BJ (cell line): ENCODE measurements around the gene CSF2. TPM values are rescaled to one million over a fixed set of nuclear protein-coding genes. Genes with fewer than 3 reads are reported as not detected.

ENCODE experiments used
- CTCF ChIA-PET: fragments of 350-600 bp; formaldehyde crosslinking; extraction: SDS; loops from one replicate; lab custom pipeline; 2021; ENCODE audit warnings: antibody characterized with exemption, inconsistent platforms; lab: Yijun Ruan, JAX
- POLR2A ChIA-PET: fragments of 300-600 bp; sonication (Branson Sonifier 250); formaldehyde crosslinking; extraction: SDS; loops from one replicate; lab custom pipeline; 2021; ENCODE audit warnings: antibody characterized with exemption; lab: Charles Lee
- DNase-seq: peaks from one replicate; pipeline ENCODE4 v3.0.0-alpha.2; 2011; ENCODE audit warnings: low read depth
- H3K27me3 ChIP-seq: 2 replicates; pipeline ENCODE4 v1.6.0; 2011; ENCODE audit warnings: low read length; ENCODE audit not compliant: control insufficient read depth, insufficient read depth
- H3K36me3 ChIP-seq: 2 replicates; pipeline ENCODE4 v1.5.1; 2011; ENCODE audit warnings: low read length; ENCODE audit not compliant: control insufficient read depth, insufficient read depth
- H3K4me3 ChIP-seq: 2 replicates; pipeline ENCODE4 v1.5.1; 2011; ENCODE audit warnings: low read depth, mild to moderate bottlenecking, control low read depth, low read length
- polyA plus RNA-seq: library from polyadenylated mRNA; depleted of rRNA; stranded (reverse); fragments of >200 nt; gene quantifications from 2 replicates; pipeline ENCODE4 v1.2.3, GENCODE V29; 2011
- TF ChIP-seq, protein P1 (sequence below): IDR thresholded peaks from 2 replicates; pipeline ENCODE4 v1.5.1; 2011; ENCODE audit warnings: low read depth, mild to moderate bottlenecking, control low read depth, inconsistent platforms, low read length, moderate library complexity; ENCODE audit not compliant: insufficient read depth

CSF2 gene
- polyA plus RNA-seq, 1 experiment = not detected

DNA sequence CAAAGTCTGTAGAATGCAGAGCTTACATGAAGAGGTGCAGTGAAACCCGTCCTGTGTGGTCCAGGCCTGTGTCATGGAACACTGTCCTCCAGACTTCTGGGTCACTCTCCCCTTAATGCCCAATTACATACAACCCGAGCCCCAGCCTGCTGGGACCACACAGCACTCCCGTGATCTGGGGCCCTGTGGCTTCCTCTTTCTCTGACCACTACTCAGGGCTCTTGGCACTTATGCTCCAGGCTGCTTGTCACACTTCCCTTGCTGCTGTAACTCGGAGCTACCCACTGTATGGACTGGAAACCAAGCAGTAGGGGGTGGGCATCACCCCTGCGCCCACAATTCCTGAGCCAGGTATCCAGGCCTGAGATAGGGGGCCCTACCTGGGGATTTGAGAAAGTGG lies 23.5 kb upstream of the CSF2 start:
- ChIA-PET POLR2A (no interaction called here), CTCF (interaction anchor here (1.8 kb wide), 1 partner anchor 14 kb away, joined by 14 read pairs; no protein-coding TSS in a partner anchor)
- TF ChIP-seq, protein P1, sequence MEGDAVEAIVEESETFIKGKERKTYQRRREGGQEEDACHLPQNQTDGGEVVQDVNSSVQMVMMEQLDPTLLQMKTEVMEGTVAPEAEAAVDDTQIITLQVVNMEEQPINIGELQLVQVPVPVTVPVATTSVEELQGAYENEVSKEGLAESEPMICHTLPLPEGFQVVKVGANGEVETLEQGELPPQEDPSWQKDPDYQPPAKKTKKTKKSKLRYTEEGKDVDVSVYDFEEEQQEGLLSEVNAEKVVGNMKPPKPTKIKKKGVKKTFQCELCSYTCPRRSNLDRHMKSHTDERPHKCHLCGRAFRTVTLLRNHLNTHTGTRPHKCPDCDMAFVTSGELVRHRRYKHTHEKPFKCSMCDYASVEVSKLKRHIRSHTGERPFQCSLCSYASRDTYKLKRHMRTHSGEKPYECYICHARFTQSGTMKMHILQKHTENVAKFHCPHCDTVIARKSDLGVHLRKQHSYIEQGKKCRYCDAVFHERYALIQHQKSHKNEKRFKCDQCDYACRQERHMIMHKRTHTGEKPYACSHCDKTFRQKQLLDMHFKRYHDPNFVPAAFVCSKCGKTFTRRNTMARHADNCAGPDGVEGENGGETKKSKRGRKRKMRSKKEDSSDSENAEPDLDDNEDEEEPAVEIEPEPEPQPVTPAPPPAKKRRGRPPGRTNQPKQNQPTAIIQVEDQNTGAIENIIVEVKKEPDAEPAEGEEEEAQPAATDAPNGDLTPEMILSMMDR = no peak
- no peak for DNase-seq
- no peaks in the 10 kb centered on the region for H3K36me3 ChIP-seq
- H3K4me3 ChIP-seq = no peak overlapping the region
- peaks cover 8% of the 10 kb centered on the region for H3K27me3 ChIP-seq

DNA sequence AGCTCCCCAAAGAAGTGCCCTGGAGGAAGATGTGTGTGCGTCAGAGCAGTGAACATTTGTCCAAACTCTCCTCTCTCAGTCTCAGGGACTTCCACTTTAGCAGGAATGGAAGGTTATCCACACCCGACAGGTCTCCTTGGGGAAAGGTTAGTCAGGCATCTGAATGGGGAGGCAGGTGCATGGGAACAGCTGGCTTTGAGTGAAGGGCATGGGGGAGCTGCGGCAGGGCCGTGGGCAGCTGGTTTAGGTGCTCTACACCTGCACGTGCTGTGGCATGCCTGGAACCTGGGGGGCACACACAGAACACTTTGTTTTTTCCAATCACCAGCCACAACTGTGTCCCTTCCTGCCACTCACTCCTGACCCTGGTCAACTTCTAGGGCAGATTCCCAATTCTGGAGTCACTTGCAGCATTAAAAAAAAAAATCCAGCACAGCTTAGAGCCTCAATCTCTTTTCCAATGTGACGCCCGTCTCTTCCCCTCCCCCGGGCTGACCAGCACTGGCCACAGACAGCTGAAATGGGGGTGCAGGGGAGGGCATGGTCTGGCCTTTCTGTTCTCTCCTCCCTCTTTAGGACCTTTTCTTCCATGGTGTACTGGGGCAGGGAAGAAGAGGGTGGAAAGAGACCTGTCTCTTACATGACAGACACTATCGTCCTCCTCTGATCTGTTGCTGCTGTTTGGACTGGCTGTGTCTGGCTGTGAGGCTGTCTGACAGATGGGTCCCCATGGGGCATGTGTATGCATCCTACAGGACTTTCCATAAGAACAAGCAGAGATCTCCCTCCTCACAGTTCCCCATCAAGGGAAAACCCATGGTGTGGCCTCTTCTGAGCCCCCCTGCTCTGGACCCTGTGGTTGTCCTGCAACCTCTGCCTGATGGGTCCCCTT lies 22.7 kb upstream of the CSF2 start:
- TF ChIP-seq, protein P1 = no peak
- Histone ChIP-seq H3K27me3 (peaks cover 8% of the 10 kb centered on the region), H3K36me3 (no peaks in the 10 kb centered on the region), H3K4me3 (no peak overlapping the region)
- POLR2A ChIA-PET = no interaction called here
- DNase-seq = no peak
- CTCF ChIA-PET = interaction anchor here (1.8 kb wide), 1 partner anchor 13 kb away, joined by 14 read pairs; no protein-coding TSS in a partner anchor

DNA sequence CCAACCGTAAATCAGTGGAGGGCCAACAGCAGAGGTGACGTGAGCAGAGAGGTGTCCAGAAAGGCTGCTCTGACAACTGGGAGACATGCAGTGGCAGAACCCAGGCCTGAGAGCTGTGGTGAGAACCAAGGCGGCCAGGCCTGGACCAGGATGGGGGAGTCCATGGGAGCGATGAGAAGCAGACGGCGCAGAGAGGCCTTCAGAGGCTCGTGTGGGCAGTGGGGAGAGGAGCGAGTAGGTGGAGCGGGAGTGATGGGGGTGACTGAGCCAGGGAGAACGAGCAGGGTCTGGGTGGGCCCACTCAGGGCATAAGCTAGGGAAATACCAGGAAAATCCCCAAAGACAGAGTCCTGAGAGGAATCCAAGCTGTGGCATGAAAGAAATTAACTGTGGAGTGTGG lies 21.1 kb upstream of the CSF2 start:
- DNase-seq = no peak
- ChIA-PET POLR2A (no interaction called here), CTCF (interaction anchor here (1.0 to 4.1 kb wide), 3 partner anchors 9 to 19 kb away, joined by 3 to 29 read pairs (median 3); no protein-coding TSS in a partner anchor)
- TF ChIP-seq, protein P1 = no peak
- Histone ChIP-seq H3K4me3 (no peak overlapping the region), H3K27me3 (peaks cover 6% of the 10 kb centered on the region), H3K36me3 (no peaks in the 10 kb centered on the region)

DNA sequence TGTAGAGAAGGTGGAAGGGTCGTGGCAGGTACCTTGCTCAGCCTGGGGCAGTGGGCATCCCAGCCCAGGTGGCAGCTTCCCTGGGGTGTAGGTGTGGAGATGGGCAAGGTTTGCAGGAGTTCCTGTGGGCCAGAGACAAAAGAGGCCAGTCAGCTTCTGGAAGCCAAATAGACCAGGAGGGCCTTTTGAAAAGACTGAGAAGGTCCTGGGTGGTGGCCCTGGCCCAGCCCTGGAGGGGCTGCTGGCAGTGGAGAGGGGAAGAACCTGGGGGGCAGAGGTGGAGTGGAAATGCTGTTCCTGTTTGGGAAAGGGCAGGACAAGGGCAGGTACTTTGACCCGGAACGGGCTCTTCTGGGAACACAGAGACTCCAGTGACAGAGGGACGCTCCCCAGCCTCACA lies 20.1 kb upstream of the CSF2 start:
- Histone ChIP-seq H3K4me3 (no peak overlapping the region), H3K27me3 (peaks cover 6% of the 10 kb centered on the region), H3K36me3 (no peaks in the 10 kb centered on the region)
- TF ChIP-seq, protein P1 = no peak
- no peak for DNase-seq
- POLR2A ChIA-PET = no interaction called here
- CTCF ChIA-PET = interaction anchor here (0.8 to 4.1 kb wide), 6 partner anchors 8 to 465 kb away, joined by 3 to 29 read pairs (median 3); no protein-coding TSS in a partner anchor

DNA sequence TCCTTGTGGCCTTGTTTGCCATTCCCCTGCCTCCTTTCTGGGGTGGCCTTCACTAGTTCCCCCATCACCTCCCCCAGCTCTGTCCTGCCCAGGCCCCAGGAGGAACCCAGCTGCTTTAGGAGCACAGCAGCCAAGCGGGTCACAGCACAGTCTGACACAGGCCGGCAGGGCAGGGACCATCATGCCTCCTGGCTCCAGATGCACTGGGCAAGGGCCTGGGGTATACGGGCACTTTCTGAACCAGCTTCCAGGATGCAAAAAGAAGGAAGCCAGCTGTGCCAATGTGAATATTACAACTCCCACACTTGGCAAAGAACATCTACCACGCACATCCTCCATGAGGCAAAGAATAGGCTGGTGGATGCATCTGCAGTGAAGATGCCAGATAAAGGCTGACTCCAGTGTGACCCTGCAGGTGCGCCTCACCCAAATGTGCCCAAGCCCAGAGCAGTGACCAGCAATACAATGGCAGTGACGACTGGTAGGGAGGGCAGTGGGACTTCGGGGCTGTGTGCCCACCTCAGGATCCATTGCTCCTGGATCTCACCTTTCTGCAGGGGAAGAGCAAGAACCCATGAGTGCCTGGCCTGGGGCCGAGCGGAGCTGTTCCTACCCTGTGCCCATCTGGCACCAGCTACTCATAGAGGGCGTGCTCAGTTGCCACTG lies 19.4 kb upstream of the CSF2 start:
- ChIA-PET CTCF (interaction anchor here (1.0 to 4.1 kb wide), 3 partner anchors 10 to 125 kb away, joined by 3 to 29 read pairs (median 3); no protein-coding TSS in a partner anchor), POLR2A (no interaction called here)
- DNase-seq = no peak
- peaks cover 6% of the 10 kb centered on the region for H3K27me3 ChIP-seq
- H3K36me3 ChIP-seq = no peaks in the 10 kb centered on the region
- TF ChIP-seq, protein P1 = no peak
- H3K4me3 ChIP-seq = no peak overlapping the region
